Measurements from ENCODE around the gene CAMK1D. TPM values are rescaled to one million over a fixed set of nuclear protein-coding genes. Genes with fewer than 3 reads are reported as not detected.

The CAMK1D gene
- total RNA-seq, 1 donor from 2014 or later: 2.3 TPM

DNA sequence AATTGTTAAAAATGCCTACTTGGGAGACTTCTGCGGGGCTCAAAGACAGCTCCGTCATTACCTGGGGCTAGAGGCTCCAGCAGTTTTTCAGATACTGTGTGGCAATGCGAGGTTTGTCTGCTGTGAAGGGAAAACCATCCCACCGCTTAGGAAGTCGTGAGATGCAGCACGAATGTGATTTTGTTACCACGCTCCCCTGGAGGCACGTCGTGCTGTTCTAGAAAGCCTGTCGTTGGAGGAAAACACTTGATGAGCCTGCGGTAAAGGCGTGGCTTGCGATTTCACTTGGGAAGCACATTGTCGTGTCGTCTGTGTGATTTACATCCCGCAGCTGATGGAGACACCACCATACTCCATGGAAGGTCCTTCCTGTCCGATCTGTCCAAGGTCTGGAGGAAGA, 39.3 kb downstream of the CAMK1D start:
- TF ChIP-seq, protein P1, sequence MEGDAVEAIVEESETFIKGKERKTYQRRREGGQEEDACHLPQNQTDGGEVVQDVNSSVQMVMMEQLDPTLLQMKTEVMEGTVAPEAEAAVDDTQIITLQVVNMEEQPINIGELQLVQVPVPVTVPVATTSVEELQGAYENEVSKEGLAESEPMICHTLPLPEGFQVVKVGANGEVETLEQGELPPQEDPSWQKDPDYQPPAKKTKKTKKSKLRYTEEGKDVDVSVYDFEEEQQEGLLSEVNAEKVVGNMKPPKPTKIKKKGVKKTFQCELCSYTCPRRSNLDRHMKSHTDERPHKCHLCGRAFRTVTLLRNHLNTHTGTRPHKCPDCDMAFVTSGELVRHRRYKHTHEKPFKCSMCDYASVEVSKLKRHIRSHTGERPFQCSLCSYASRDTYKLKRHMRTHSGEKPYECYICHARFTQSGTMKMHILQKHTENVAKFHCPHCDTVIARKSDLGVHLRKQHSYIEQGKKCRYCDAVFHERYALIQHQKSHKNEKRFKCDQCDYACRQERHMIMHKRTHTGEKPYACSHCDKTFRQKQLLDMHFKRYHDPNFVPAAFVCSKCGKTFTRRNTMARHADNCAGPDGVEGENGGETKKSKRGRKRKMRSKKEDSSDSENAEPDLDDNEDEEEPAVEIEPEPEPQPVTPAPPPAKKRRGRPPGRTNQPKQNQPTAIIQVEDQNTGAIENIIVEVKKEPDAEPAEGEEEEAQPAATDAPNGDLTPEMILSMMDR (IDR thresholded peaks at IDR 0.05; ENCODE audit: insufficient read depth, low read length, poor library complexity, severe bottlenecking): no peak

DNA sequence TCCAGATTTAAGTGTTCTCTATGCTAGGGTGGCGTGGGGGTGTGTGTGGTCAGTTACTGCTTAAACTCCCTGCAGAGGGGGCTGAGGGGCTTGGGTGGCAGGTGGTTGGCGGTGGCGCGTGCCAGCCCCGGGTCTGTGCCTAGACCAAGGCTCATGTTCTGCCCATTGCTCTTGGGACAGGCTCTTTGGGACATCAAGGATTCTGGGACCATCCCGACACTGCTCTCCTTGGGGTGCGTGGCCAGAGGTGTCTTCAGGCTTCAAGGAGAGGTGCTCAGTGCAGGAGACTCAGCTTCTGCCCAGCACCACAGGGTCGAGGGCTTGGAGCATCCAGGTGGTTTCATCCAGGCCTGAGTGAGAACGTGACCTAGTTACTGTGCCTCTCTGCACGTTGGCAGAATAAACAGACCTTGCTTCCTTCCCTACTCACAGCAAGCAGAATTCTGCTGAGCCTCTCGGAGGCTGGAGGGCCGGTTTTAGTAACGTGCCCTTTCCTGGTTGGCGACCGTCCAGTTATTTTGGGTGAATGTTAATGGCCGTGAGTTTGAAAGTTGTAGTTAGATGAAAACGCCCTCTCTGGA, 39.9 kb downstream of the CAMK1D start:
- no peaks in the 10 kb centered on the region for H3K36me3 ChIP-seq (ENCODE audit: control insufficient read depth, insufficient read depth, low read length)
- H3K4me3 ChIP-seq (ENCODE audit: low read depth, low read length): no peak overlapping the region
- no peaks in the 10 kb centered on the region for H3K27me3 ChIP-seq (ENCODE audit: control insufficient read depth, insufficient read depth, low read length)
- DNase-seq (ENCODE audit: low read depth): no peak
- TF ChIP-seq, protein P1 (IDR thresholded peaks at IDR 0.05; ENCODE audit: insufficient read depth, low read length, poor library complexity, severe bottlenecking): no peak

More for the DNA sequence above, 39.3 kb downstream of the CAMK1D start:
- H3K27me3 ChIP-seq (ENCODE audit: control insufficient read depth, insufficient read depth, low read length): no peaks in the 10 kb centered on the region
- no peak for DNase-seq (ENCODE audit: low read depth)
- H3K36me3 ChIP-seq (ENCODE audit: control insufficient read depth, insufficient read depth, low read length): no peaks in the 10 kb centered on the region
- no peak overlapping the region for H3K4me3 ChIP-seq (ENCODE audit: low read depth, low read length)

DNA sequence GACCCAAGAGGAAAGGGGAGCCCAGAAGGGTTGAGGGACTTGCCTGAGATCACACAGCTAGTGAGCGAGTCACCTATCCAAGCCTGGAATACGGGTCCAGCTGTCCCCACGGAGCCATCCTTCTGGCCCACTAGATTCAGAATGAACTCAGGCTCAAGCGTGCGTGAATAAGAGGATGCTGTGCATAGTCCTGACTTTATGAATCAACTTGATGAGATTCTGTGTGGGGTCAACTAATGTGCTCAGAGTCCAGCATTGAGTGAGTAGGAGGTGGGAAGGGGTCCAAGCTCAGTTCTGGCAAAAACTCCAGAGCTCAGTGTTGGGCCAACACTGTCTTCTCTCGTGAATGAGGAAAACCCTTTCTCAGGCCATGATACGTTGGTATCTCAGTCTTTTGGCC, 41.4 kb downstream of the CAMK1D start:
- H3K27me3 ChIP-seq (ENCODE audit: control insufficient read depth, insufficient read depth, low read length): no peaks in the 10 kb centered on the region
- no peak for DNase-seq (ENCODE audit: low read depth)
- TF ChIP-seq, protein P1 (IDR thresholded peaks at IDR 0.05; ENCODE audit: insufficient read depth, low read length, poor library complexity, severe bottlenecking): no peak

DNA sequence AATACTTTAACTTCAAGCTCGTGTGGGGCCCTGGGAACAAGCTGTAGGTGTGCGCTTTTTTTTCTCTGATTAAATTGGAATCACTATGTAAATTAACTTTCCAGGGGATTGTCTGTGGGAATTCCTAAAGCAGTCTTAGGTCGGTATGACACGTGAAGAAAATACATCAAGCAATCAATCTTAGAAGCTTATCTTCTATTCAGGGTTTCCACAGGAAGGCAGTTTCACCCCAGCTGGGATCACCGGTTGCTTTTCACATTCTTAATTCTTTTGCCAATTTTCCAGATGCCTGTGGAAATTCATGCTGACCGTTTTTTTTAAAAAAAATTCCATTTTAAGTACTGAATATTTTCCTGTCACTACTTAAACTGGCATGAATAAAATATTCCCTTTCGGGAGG, 41.9 kb downstream of the CAMK1D start:
- TF ChIP-seq, protein P1 (IDR thresholded peaks at IDR 0.05; ENCODE audit: insufficient read depth, low read length, poor library complexity, severe bottlenecking): no peak
- Histone ChIP-seq H3K4me3 (ENCODE audit: low read depth, low read length) (no peak overlapping the region), H3K36me3 (ENCODE audit: control insufficient read depth, insufficient read depth, low read length) (no peaks in the 10 kb centered on the region), H3K27me3 (ENCODE audit: control insufficient read depth, insufficient read depth, low read length) (no peaks in the 10 kb centered on the region)
- DNase-seq (ENCODE audit: low read depth): no peak

More for the DNA sequence above, 41.4 kb downstream of the CAMK1D start:
- Histone ChIP-seq H3K36me3 (ENCODE audit: control insufficient read depth, insufficient read depth, low read length) (no peaks in the 10 kb centered on the region), H3K4me3 (ENCODE audit: low read depth, low read length) (no peak overlapping the region)

DNA sequence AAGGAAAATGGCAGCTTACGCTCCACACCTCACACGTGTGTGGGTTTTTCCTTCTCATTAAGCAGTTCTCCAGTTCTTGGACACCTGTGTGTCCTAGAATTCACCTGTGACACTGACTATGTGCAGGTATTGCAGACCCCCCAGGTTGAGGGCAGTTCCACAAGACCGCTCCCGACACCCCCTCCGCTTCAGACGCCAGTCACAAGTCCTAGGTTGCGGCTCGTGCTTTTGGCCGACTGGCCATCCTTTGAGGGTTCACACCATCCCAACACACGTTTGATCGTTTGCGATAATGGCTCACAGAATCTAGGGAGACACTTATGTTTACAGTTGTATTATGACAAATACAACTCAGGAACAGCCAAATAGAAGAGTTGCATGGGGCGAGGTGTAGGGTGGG, 44.5 kb downstream of the CAMK1D start:
- TF ChIP-seq, protein P1 (IDR thresholded peaks at IDR 0.05; ENCODE audit: insufficient read depth, low read length, poor library complexity, severe bottlenecking): no peak
- no peaks in the 10 kb centered on the region for H3K27me3 ChIP-seq (ENCODE audit: control insufficient read depth, insufficient read depth, low read length)
- DNase-seq (ENCODE audit: low read depth): no peak

More for the DNA sequence above, 44.5 kb downstream of the CAMK1D start:
- no peak overlapping the region for H3K4me3 ChIP-seq (ENCODE audit: low read depth, low read length)
- no peaks in the 10 kb centered on the region for H3K36me3 ChIP-seq (ENCODE audit: control insufficient read depth, insufficient read depth, low read length)

Data from kidney epithelial cell (primary cell).